GM12875 (cell line): ENCODE data around the gene TBCD.

Source experiments
- H3K4me3 ChIP-seq: one replicate; pipeline ENCODE4 v1.5.1; 2011; ENCODE audit warnings: low read depth, low read length, control low read depth
- TF ChIP-seq, protein P1 (sequence below): IDR thresholded peaks from 2 replicates; pipeline ENCODE4 v1.5.1; 2011; ENCODE audit warnings: low read depth, mild to moderate bottlenecking, control low read depth, inconsistent platforms, low read length, moderate library complexity, borderline replicate concordance; ENCODE audit not compliant: insufficient read depth

Gene TBCD

DNA sequence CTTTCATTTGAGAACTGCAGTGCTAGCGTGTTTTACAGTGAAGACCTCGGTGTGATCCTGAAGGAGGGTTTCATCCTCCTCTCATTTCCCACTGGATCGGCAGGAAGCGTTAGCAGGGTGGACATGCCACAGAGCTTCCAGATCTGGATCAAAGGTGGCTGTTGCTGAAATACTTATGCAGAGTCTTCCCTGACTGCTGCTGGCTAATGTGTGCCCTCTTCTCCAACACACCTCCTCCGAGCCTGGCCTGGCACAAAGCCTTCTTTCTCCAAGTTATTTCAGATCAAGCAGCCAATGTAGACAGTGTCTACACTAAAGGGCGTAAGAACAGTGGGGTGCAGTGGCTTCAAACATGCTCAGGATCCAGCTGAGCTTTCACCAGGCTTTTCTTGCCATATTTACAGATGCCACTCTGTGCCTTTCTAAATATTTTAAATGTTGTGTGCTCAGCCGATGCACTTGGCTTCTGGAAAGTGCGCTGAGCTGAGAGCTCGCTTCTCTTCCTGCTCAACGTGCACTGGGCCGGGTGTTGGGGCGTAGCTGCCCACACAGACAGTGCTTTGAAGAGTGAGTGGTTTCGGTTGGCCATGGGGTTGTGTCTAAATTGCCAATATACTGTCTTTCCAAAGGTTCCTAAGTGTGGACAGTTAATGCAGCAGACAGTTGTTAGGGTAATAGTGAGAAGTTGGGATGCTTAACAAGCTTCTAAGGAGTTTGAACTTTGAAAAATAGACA lies 85.9 kb downstream of the TBCD start:
- no peak overlapping the region for H3K4me3 ChIP-seq
- TF ChIP-seq, protein P1, sequence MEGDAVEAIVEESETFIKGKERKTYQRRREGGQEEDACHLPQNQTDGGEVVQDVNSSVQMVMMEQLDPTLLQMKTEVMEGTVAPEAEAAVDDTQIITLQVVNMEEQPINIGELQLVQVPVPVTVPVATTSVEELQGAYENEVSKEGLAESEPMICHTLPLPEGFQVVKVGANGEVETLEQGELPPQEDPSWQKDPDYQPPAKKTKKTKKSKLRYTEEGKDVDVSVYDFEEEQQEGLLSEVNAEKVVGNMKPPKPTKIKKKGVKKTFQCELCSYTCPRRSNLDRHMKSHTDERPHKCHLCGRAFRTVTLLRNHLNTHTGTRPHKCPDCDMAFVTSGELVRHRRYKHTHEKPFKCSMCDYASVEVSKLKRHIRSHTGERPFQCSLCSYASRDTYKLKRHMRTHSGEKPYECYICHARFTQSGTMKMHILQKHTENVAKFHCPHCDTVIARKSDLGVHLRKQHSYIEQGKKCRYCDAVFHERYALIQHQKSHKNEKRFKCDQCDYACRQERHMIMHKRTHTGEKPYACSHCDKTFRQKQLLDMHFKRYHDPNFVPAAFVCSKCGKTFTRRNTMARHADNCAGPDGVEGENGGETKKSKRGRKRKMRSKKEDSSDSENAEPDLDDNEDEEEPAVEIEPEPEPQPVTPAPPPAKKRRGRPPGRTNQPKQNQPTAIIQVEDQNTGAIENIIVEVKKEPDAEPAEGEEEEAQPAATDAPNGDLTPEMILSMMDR = no peak

- TF ChIP-seq, protein P1 = no peak
- H3K4me3 ChIP-seq = no peak overlapping the region
Measured at GRCh38 chr17:82838386-82839063, 86.7 kb downstream of the TBCD start.

DNA sequence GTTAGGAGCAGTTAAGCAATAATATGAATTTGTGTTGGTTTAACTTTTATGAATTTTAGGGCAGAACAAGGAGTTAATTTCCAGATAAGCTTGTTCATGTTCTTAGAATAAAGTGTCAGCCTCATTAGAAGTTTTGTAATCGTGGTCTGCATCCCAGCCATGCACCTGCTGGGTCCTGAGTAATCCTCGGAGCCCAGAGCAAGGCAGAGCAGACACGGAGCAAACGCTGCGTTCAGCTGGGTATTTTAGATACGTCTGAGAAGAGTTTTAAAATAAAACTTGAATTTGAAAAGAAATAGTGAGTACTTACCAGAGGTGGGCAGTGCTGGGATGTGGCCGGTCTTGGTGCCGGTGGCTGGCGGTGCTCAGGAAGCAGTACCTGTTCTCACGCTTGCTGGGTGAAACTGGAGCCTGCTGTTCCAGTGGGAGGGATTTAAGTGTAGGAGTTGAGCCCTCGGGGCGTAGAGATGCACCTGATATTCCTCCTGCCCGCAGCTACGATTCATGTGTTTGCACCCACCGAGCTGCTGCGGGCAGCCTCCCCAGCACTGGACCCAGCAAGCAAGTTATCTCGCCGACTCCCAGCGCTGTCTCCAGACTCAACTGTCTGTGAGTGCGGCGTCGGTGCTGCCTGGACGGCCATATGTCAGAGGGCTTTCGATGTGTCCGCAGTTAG lies 87.9 kb downstream of the TBCD start, which contains the start of gene ZNF750:
ZNF750 (minus strand) TSS at position 406 of the 676 bp plus-strand sequence. CDS start 7,568 bp downstream, outside the sequence.
- no peak within 1 kb of the TSS for H3K4me3 ChIP-seq
- TF ChIP-seq, protein P1 = no peak

GRCh38 chr17:82840431-82840831 lies 88.6 kb downstream of the TBCD start:
- H3K4me3 ChIP-seq = no peak overlapping the region
- TF ChIP-seq, protein P1 = no peak

GRCh38 chr17:82841921-82842596 lies 90.2 kb downstream of the TBCD start:
- TF ChIP-seq, protein P1 = no peak
- H3K4me3 ChIP-seq = no peak overlapping the region

DNA sequence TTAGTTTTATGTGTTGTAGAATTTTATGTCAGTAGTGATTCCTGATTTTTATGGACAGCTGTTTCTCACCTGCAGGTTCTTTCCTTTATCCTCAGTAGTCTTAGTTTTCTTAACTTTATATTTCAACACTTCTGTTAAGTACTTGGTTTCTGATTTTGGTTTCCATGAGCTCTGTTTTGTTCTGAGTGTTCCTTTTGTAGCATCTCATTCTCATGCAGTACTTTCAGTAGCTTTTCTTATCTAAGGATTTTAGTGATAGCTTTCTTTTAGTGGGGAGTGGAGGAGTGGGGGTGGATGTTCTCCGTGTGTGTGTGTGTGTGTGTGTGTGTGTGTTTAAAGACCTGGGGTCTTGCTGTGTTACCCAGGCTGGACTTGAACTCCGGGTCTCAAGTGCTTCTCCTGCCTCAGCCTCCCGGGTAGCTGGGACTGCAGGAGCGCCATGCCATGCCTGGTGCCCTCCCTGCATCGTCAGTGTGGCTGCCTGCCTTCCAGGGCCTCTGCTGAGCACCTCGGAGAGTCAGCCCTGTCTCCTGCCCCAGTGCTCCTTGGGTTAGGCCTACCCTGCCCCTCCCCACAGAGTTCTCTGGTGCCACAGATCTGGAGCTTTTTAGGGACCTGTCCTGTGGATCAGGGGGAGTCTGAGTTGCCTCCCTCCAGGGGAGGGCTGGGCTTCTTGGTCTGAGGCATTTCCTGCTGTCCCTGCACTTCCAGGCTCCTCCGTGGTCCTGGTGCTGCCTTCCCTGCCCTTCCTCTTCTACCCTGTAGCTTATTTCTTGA lies 92.2 kb downstream of the TBCD start:
- H3K4me3 ChIP-seq = no peak overlapping the region
- TF ChIP-seq, protein P1 = no peak
